Transverse colon (tissue), 4 donors: Measurements from ENCODE around the gene ANAPC2. TPM values are rescaled to one million over a fixed set of nuclear protein-coding genes. Genes with fewer than 3 reads are reported as not detected.

Experiments
- DNase-seq: peaks from one replicate; pipeline ENCODE4 v3.0.0-alpha.2; 2019
- H3K27ac ChIP-seq, 4 donors: fragments of 200-600 bp; sonication (generic); 2 replicates each; pipeline ENCODE4 v1.5.1; 2016 to 2018; ENCODE audit warnings: inconsistent platforms in 4 of 4
- H3K27me3 ChIP-seq: fragments of 200-600 bp; sonication (generic); 2 replicates; pipeline ENCODE4 v1.5.1; 2017; ENCODE audit warnings: inconsistent platforms
- H3K36me3 ChIP-seq, 4 donors: fragments of 200-600 bp; sonication (generic); 2 replicates each; pipeline ENCODE4 v1.5.1; 2017 to 2019; ENCODE audit warnings: inconsistent platforms in 4 of 4
- H3K4me1 ChIP-seq, 4 donors: fragments of 200-600 bp; sonication (generic); 2 replicates each; pipeline ENCODE4 v1.5.1; 2017 to 2020; ENCODE audit warnings: inconsistent platforms in 4 of 4
- H3K4me3 ChIP-seq, 4 donors: fragments of 200-600 bp; sonication (generic); 1 replicate in 1 of 4; 2 replicates in 3 of 4; pipeline versions ENCODE4 v1.5.1 to v1.6.1; 2017 to 2019; ENCODE audit warnings: inconsistent platforms in 4 of 4
- H3K9me3 ChIP-seq, 2 donors: fragments of 200-600 bp; sonication (generic); 2 replicates each; pipeline ENCODE4 v1.5.1; 2017 to 2019; ENCODE audit warnings: inconsistent platforms in 2 of 2
- EP300 ChIP-seq: sonication (generic); formaldehyde crosslinking; IDR thresholded peaks from one replicate; pipeline ENCODE4 v1.6.1; 2017; ENCODE audit warnings: antibody characterized with exemption, low read depth
- POLR2A ChIP-seq: fragments of 450-650 bp; IDR thresholded peaks from one replicate; pipeline ENCODE4 v1.6.1; 2016; ENCODE audit warnings: antibody characterized with exemption, mild to moderate bottlenecking, moderate library complexity
- POLR2AphosphoS5 ChIP-seq, 3 donors: sonication (generic); formaldehyde crosslinking; IDR thresholded peaks; one replicate each; pipeline ENCODE4 v1.6.1; 2016; ENCODE audit warnings: antibody characterized with exemption in 3 of 3
- WGBS, 2 donors: methylation state at CpG; one replicate each; pipeline ENCODE4 v1.1.5; 2018; ENCODE audit warnings: low coverage in 1 of 2; 5-methylcytosine and 5-hydroxymethylcytosine counted together
- in situ Hi-C, 4 donors: fragments of 200-750 bp; cut with MboI; loops; one replicate each; pipeline versions ENCODE4 v1.15.0 to v1.15.1; 2017; ENCODE audit warnings: low sequenced_read_pairs in 3 of 4, low pct_ligation_motif_present in 1 of 4, low pct_unique_long_range_greater_than_20kb in 1 of 4
- intact Hi-C: fragments of 100-400 bp; cut with DNase I; formaldehyde crosslinking; loops from one replicate; pipeline ENCODE4 v1.15.1; 2023; ENCODE audit warnings: low total_unique reads
- total RNA-seq, 4 donors: library from RNA; depleted of rRNA; stranded (reverse); fragments of >200 nt; gene quantifications; one replicate each; pipeline ENCODE4 v1.1.0, GENCODE V29; 2016
- TF ChIP-seq, protein P1 (sequence below), 5 experiments: fragments of 200-600 bp in 3 of 5; fragments of 450-650 bp in 2 of 5; sonication (generic) in 3 of 5; IDR thresholded peaks; 1 replicate in 2 of 5; 2 replicates in 3 of 5; pipeline ENCODE4 v1.5.1; 2016 to 2017; ENCODE audit warnings: antibody characterized with exemption in 5 of 5, inconsistent platforms in 3 of 5, mild to moderate bottlenecking in 2 of 5, moderate library complexity in 1 of 5

The ANAPC2 gene
- total RNA-seq, 4 donors from 2014 or later = 37.0 to 176 (median 70.3) TPM

DNA sequence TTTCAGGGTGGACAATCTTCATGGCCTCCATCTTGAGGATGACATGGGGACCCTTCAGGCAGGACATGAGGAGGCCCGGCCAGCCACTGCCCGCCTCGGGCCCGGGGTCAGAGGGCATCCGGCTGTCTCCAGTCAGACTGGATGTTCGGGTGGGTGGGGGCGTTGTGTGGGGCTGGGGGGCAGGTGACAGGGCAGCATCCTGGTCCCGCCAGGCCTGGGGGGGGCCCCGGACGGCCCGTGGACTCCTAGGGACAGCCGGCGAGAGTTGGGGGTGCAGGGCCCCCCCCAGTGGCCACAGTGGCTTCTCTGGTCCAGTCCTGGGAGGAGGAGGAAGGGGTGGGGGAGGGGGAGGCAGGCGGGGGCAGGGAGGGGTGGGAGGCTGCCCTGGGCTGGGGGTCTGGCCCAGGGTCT, 32.7 kb upstream of the ANAPC2 start:
- no peak for DNase-seq
- H3K9me3 ChIP-seq = no peaks in the 10 kb centered on the region
- H3K27me3 ChIP-seq = no peaks in the 10 kb centered on the region
- 43% methylated on average over 1 of the region's 14 CpGs; no CpG with 5 or more reads in 1 of the 2 donors for WGBS, 2 donors
- in situ Hi-C loops (loop anchor here in 2 of 4 donors (10.0 to 25.0 kb wide), 2 partner anchors 96 to 109 kb away; partner anchors contain the start of gene DPP7 (in 1 of the 2)), intact Hi-C loops (no loop called here)
- peaks cover 13 to 47% (median 43%) of the 10 kb centered on the region in 4 donors for H3K4me1 ChIP-seq
- H3K4me3 ChIP-seq = peak overlapping the region in 1 of 4 donors; percentile 48
- no peak for TF ChIP-seq POLR2A
- TF ChIP-seq, protein P1, sequence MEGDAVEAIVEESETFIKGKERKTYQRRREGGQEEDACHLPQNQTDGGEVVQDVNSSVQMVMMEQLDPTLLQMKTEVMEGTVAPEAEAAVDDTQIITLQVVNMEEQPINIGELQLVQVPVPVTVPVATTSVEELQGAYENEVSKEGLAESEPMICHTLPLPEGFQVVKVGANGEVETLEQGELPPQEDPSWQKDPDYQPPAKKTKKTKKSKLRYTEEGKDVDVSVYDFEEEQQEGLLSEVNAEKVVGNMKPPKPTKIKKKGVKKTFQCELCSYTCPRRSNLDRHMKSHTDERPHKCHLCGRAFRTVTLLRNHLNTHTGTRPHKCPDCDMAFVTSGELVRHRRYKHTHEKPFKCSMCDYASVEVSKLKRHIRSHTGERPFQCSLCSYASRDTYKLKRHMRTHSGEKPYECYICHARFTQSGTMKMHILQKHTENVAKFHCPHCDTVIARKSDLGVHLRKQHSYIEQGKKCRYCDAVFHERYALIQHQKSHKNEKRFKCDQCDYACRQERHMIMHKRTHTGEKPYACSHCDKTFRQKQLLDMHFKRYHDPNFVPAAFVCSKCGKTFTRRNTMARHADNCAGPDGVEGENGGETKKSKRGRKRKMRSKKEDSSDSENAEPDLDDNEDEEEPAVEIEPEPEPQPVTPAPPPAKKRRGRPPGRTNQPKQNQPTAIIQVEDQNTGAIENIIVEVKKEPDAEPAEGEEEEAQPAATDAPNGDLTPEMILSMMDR (IDR thresholded peaks at IDR 0.05) = no peak
- no peak for TF ChIP-seq POLR2AphosphoS5 (IDR thresholded peaks at IDR 0.05)
- no peak for TF ChIP-seq EP300
- H3K36me3 ChIP-seq = no peaks in the 10 kb centered on the region
- no peak overlapping the region for H3K27ac ChIP-seq

DNA sequence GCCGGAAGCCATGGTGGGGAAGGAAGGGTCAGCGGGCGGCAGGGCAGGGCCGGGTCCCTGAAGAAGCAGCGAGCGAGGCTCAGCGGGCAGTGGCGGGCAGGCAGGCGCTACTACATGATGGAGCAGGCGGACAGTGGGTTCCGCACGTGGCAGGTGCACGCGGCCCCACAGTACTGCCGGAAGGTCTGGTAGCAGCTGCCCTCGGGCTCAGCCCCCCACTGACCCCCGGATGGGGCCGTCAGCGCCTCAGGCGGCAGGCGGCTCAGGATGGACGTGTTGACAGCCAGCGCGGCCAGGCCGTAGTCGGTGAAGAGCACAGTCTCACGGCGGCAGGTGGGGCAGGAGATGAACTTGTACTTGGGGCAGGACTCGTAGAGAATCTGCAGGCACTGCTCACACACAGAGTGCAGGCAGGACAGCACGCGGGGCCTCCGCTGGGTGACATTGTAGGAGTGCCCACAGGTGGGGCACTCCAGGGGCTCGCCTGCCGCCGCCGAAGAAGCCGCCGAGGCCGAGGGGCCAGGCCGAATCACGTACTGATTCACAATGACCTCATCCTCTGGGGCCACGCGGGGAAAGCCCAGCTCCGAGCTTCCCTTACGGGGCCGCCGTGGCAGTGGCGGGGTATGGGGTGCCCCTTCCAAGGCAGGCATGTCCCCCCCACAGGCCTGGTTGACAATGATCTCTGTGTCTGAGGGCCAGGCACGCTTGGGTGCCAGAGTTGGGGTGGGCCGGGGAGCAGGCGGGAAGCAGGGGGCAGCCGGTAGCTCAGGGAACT, 32.1 kb upstream of the ANAPC2 start:
- DNase-seq = no peak
- H3K27ac ChIP-seq = no peak overlapping the region
- H3K9me3 ChIP-seq = no peaks in the 10 kb centered on the region
- WGBS, 2 donors = 93 to 94% methylated on average over 6 to 43 of the region's 52 CpGs
- no peaks in the 10 kb centered on the region for H3K27me3 ChIP-seq
- intact Hi-C loops (no loop called here), in situ Hi-C loops (loop anchor here in 2 of 4 donors (10.0 to 25.0 kb wide), 2 partner anchors 96 to 108 kb away; partner anchors contain the start of gene DPP7 (in 1 of the 2))
- H3K4me3 ChIP-seq = no peak overlapping the region
- H3K4me1 ChIP-seq = peaks cover 13 to 47% (median 43%) of the 10 kb centered on the region in 4 donors
- TF ChIP-seq EP300 (no peak), POLR2AphosphoS5 (IDR thresholded peaks at IDR 0.05) (no peak), POLR2A (no peak)
- TF ChIP-seq, protein P1 (IDR thresholded peaks at IDR 0.05) = no peak
- no peaks in the 10 kb centered on the region for H3K36me3 ChIP-seq

DNA sequence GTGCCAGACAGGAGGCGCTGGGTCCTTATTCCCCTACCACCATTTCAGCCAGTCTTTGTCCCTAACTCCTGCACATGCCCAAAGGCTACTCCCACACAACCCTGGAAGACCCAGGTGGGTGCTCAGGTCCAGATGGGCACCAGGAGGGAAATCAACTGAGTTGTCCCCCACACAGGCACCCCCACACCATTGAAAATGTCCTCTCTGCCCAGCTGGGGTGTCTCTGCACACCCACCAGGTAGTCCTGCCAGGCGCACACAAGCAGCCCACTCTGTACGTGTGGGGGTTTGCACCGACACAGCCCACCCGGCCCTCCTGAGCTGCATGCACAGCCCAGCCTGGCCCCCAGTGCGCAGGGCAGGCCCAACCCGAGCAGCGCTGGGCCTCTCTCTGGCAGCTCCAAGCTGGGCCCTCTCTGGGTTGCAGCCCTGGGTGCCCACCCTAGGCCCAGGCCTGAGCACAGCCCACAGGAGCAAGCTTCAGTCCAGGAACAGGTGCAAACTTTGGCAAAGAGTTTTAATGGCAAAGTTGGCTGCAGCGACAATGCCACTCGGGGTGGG, 31.5 kb upstream of the ANAPC2 start:
- WGBS, 2 donors = 90% methylated on average over 10 of the region's 10 CpGs; no CpG with 5 or more reads in 1 of the 2 donors
- no peak for DNase-seq
- H3K9me3 ChIP-seq = no peaks in the 10 kb centered on the region
- intact Hi-C loops = no loop called here
- H3K4me3 ChIP-seq = no peak overlapping the region
- TF ChIP-seq, protein P1 (IDR thresholded peaks at IDR 0.05) = no peak
- no peak for TF ChIP-seq POLR2AphosphoS5 (IDR thresholded peaks at IDR 0.05)
- no peak for TF ChIP-seq EP300
- no peak for TF ChIP-seq POLR2A
- H3K4me1 ChIP-seq = peaks cover 13 to 47% (median 43%) of the 10 kb centered on the region in 4 donors
- in situ Hi-C loops = loop anchor here in 2 of 4 donors (10.0 to 25.0 kb wide), 2 partner anchors 95 to 108 kb away; partner anchors contain the start of gene DPP7 (in 1 of the 2)
- H3K36me3 ChIP-seq = no peaks in the 10 kb centered on the region
- H3K27ac ChIP-seq = no peak overlapping the region
- no peaks in the 10 kb centered on the region for H3K27me3 ChIP-seq

DNA sequence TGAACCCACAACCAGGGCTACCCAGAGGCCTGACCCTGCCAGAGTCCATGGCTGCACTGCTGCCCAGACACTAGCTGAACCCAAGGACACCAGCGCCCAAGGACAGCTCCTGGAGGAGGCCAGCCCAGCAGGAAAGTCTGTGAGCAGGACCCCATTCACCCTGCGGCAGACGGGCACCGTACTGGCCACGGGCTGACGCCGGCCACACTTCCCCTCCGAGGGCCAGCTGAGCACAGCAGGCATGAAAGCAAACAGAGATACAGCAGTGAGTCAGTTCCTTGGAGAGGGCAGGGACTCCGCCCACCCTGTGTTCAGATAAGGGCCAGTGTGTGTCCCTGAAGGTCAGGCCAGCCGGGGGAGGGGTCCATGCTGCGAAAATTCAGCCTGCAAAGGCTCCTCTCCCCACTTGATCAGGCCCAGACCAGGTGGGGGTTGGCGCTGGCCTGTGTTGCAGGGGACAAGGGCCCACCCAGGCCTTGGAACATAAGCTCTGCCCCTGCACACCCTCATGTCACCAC, 30.5 kb upstream of the ANAPC2 start:
- H3K36me3 ChIP-seq = no peaks in the 10 kb centered on the region
- peak; percentile 62 for DNase-seq
- TF ChIP-seq EP300 = no peak
- peak; percentile 28 to 68 (median 41) for TF ChIP-seq POLR2AphosphoS5 (IDR thresholded peaks at IDR 0.05)
- peak; percentile 64 for TF ChIP-seq POLR2A
- TF ChIP-seq, protein P1 (IDR thresholded peaks at IDR 0.05) = no peak
- peaks cover 6 to 43% (median 38%) of the 10 kb centered on the region in 4 donors for H3K4me1 ChIP-seq
- H3K27me3 ChIP-seq = no peaks in the 10 kb centered on the region
- intact Hi-C loops (no loop called here), in situ Hi-C loops (loop anchor here in 1 of 4 donors (25.0 kb wide), 1 partner anchor 107 kb away; the partner anchor contains the start of gene DPP7)
- peak overlapping the region; percentile 83 to 89 (median 85) for H3K27ac ChIP-seq
- peak overlapping the region in 3 of 4 donors; percentile 26 to 47 (median 31) for H3K4me3 ChIP-seq
- no peaks in the 10 kb centered on the region for H3K9me3 ChIP-seq
- 50% methylated on average over 4 of the region's 12 CpGs; no CpG with 5 or more reads in 1 of the 2 donors for WGBS, 2 donors
